ENCODE measurements around the gene UBE2E2.

Gene UBE2E2

DNA sequence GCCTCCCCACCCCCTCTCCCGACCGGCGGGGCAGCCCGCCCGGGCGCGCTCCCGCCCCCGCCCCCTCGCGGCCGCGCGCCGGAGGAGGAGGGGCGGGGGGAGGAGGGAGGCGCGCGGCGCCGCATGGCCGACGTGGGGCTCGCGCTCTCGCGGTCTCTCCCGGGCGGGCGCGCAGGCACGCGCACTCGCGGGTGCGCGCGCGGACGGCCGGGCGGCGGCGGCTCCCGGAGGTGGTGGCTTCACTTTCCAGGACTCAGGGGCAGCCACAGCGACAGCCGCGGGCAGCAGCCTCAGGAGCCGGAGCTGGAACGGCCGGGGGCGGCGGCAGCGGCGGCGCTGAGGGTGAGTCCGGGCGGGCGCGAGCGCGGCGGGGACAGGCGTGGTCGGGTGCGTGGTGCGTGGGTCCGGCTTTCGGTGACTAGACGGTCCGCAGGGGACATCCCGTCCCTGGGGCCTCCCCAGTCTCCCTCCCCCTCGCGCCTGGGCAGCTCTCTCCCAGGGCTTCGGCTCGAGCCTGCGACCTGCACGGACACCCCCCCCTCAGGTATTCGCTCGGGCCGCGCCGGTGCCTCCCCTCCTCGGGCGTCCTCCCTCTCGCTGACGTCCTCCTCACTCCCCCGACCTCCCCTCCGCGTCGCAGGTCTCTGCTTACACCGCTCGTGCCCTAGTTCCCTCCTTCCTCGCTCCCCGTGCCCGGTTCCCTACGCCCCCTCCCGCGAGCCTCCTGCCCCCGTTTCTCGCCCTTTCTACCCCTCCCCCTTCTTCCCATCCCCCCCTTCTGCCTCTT, at the start of gene UBE2E2:
Gene UBE2E2 (plus strand): TSS at position 407 of the 787 bp plus-strand sequence.
- TF ChIP-seq, protein P1, sequence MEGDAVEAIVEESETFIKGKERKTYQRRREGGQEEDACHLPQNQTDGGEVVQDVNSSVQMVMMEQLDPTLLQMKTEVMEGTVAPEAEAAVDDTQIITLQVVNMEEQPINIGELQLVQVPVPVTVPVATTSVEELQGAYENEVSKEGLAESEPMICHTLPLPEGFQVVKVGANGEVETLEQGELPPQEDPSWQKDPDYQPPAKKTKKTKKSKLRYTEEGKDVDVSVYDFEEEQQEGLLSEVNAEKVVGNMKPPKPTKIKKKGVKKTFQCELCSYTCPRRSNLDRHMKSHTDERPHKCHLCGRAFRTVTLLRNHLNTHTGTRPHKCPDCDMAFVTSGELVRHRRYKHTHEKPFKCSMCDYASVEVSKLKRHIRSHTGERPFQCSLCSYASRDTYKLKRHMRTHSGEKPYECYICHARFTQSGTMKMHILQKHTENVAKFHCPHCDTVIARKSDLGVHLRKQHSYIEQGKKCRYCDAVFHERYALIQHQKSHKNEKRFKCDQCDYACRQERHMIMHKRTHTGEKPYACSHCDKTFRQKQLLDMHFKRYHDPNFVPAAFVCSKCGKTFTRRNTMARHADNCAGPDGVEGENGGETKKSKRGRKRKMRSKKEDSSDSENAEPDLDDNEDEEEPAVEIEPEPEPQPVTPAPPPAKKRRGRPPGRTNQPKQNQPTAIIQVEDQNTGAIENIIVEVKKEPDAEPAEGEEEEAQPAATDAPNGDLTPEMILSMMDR (IDR thresholded peaks at IDR 0.05; ENCODE audit: borderline replicate concordance, insufficient read depth, low read depth, low read length), result no peak
- H3K4me3 ChIP-seq (ENCODE audit: low read depth, low read length), result peak within 1 kb of the TSS; percentile 99

DNA sequence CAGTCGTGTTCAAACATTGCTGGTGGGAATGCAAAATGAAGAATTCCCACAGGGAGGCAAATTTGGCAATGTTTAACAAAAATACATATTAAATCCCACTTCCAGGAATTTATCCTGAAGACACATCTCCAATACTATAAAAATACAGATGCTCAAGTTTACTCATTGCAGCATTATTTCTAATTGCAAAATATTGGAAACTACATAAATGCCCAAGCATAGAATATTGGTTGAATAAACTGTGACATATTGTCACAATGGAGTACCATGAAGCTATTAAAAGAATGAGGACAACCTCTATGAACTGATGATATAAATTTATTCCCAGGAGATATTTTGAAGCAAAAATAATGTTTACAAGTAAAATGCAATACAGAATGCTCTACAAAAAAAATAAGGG, 49.7 kb upstream of the UBE2E2 start:
- TF ChIP-seq, protein P1 (IDR thresholded peaks at IDR 0.05; ENCODE audit: borderline replicate concordance, insufficient read depth, low read depth, low read length), result no peak

GRCh38 chr3:23157331-23157730, 45.8 kb upstream of the UBE2E2 start:
- H3K4me3 ChIP-seq (ENCODE audit: low read depth, low read length), result no peak overlapping the region
- TF ChIP-seq, protein P1 (IDR thresholded peaks at IDR 0.05; ENCODE audit: borderline replicate concordance, insufficient read depth, low read depth, low read length), result no peak

More for the DNA sequence above, 49.7 kb upstream of the UBE2E2 start:
- no peak overlapping the region for H3K4me3 ChIP-seq (ENCODE audit: low read depth, low read length)

GRCh38 chr3:23159929-23160328, 43.2 kb upstream of the UBE2E2 start:
- TF ChIP-seq, protein P1 (IDR thresholded peaks at IDR 0.05; ENCODE audit: borderline replicate concordance, insufficient read depth, low read depth, low read length), result no peak

DNA sequence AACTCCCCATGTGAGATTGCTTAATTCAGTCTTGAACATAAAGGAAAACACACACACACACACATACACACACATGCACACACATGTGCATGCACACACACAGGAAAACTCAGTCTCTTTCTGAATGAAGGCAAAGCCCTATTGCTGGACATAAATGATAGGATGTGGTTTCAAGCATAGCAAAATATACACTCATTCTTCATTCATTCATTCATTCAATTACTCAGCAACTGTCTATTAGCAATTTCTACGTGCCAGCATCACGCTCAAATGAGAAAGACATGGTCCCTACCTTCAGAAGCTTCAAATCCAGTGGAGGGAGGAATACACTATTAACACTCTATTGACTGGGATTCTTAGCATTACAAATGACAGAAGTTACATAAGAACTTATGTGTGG, 41.8 kb upstream of the UBE2E2 start:
- H3K4me3 ChIP-seq (ENCODE audit: low read depth, low read length), result no peak overlapping the region
- TF ChIP-seq, protein P1 (IDR thresholded peaks at IDR 0.05; ENCODE audit: borderline replicate concordance, insufficient read depth, low read depth, low read length), result no peak

More at GRCh38 chr3:23159929-23160328, 43.2 kb upstream of the UBE2E2 start:
- H3K4me3 ChIP-seq (ENCODE audit: low read depth, low read length), result no peak overlapping the region

DNA sequence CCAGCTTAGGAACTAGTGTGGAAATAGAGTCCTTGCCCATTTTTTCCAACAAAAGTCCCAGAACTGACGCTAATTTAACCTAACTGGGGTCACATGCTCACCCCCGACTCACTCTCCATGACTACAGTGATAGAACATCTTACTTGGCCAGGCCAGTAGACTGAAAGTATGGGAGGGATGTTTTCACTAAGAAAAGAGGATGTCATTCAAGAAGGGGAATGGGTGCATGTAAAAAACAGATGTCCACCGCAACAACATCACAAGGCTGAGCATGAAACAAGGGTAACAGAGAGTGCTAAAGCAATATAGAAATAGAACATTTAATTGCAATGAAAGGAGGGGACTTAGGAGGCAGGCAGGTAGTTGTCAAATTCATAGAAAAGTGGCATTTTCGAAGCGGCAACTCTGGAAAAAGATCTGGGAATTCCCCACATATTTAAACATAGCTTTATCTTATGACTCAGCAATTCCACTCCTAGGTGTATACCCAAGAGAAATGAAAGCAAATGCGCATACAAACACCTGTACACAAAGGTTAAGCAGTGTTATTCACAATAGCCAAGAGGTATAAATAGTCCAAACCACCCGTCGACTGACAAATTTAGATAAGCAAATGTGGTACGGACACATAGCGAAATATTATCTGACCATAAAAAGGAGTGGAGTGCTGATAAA, 41.1 kb upstream of the UBE2E2 start:
- TF ChIP-seq, protein P1 (IDR thresholded peaks at IDR 0.05; ENCODE audit: borderline replicate concordance, insufficient read depth, low read depth, low read length), result no peak
- H3K4me3 ChIP-seq (ENCODE audit: low read depth, low read length), result no peak overlapping the region
